ENCODE results near the gene BTNL8.

Gene BTNL8, protein sequence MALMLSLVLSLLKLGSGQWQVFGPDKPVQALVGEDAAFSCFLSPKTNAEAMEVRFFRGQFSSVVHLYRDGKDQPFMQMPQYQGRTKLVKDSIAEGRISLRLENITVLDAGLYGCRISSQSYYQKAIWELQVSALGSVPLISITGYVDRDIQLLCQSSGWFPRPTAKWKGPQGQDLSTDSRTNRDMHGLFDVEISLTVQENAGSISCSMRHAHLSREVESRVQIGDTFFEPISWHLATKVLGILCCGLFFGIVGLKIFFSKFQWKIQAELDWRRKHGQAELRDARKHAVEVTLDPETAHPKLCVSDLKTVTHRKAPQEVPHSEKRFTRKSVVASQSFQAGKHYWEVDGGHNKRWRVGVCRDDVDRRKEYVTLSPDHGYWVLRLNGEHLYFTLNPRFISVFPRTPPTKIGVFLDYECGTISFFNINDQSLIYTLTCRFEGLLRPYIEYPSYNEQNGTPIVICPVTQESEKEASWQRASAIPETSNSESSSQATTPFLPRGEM

DNA sequence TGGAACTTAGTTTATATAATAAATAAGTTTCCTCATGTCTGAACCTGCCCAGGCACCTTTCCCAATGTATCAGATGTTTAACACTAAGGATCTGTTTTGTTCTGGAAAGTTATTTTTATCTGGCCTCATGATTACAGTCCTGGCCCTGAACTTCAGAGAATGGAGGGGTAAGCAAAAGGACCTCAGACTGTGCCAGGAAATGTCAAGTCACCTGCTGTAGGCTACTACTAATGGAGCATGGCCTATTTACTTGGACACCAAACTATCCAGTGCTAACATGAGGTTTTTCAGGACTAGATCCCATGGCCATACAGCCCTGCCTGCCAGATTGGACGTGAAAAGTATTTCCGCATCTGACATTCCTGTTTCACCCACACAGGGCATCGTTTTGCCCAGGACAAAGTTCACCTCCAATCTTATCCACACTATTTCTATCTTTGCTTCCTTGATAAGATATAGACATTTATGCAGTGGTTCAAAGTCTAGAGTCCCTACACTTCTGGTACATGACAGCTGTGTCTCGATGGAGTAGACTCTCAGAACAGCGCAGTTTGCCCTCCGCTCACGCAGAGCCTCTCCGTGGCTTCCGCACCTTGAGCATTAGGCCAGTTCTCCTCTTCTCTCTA lies at the start of gene BTNL8:
TSS of gene BTNL8 (plus strand) at position 539 of the 626 bp plus-strand sequence. CDS start 152 bp downstream, outside the sequence.
- TF ChIP-seq, protein P1, sequence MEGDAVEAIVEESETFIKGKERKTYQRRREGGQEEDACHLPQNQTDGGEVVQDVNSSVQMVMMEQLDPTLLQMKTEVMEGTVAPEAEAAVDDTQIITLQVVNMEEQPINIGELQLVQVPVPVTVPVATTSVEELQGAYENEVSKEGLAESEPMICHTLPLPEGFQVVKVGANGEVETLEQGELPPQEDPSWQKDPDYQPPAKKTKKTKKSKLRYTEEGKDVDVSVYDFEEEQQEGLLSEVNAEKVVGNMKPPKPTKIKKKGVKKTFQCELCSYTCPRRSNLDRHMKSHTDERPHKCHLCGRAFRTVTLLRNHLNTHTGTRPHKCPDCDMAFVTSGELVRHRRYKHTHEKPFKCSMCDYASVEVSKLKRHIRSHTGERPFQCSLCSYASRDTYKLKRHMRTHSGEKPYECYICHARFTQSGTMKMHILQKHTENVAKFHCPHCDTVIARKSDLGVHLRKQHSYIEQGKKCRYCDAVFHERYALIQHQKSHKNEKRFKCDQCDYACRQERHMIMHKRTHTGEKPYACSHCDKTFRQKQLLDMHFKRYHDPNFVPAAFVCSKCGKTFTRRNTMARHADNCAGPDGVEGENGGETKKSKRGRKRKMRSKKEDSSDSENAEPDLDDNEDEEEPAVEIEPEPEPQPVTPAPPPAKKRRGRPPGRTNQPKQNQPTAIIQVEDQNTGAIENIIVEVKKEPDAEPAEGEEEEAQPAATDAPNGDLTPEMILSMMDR (IDR thresholded peaks at IDR 0.05): no peak
- Histone ChIP-seq H3K27ac (no peak within 1 kb of the TSS), H3K4me3 (ENCODE audit: low read depth in 1 of 2, low read length in 1 of 2) (no peak within 1 kb of the TSS), H3K36me3 (no peaks in the 10 kb centered on the region), H3K27me3 (peaks cover 14% of the 10 kb centered on the region), H3K9me3 (no peaks in the 10 kb centered on the region), H3K4me1 (ENCODE audit: control insufficient read depth in 1 of 2, insufficient read depth in 1 of 2, low read depth in 1 of 2, low read length in 1 of 2) (peaks cover 24 to 26% of the 10 kb centered on the region in 2 experiments)

DNA sequence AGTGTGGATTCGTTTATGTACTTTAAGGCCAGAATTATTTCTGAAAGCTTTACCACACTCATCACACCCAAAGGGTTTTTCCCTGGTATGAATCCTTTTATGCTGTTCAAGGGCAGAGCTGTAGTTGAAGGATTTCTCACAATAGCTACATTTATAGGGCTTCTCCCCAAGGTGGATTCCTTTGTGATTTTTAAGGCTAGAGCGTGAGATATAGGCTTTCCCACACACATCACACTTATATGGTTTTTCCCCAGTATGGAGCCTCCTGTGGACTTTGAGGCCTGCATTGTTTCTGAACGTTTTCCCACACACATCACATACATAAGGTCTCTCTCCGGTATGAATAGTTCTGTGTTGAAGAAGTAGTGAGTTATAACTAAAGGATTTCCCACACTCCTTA lies 49.1 kb upstream of the BTNL8 start:
- Histone ChIP-seq H3K27me3 (no peaks in the 10 kb centered on the region), H3K4me1 (ENCODE audit: control insufficient read depth in 1 of 2, insufficient read depth in 1 of 2, low read depth in 1 of 2, low read length in 1 of 2) (no peaks in the 10 kb centered on the region), H3K27ac (no peak overlapping the region), H3K36me3 (peaks cover 19% of the 10 kb centered on the region), H3K4me3 (ENCODE audit: low read depth in 1 of 2, low read length in 1 of 2) (no peak overlapping the region), H3K9me3 (peaks cover 19% of the 10 kb centered on the region)
- TF ChIP-seq, protein P1 (IDR thresholded peaks at IDR 0.05): no peak

DNA sequence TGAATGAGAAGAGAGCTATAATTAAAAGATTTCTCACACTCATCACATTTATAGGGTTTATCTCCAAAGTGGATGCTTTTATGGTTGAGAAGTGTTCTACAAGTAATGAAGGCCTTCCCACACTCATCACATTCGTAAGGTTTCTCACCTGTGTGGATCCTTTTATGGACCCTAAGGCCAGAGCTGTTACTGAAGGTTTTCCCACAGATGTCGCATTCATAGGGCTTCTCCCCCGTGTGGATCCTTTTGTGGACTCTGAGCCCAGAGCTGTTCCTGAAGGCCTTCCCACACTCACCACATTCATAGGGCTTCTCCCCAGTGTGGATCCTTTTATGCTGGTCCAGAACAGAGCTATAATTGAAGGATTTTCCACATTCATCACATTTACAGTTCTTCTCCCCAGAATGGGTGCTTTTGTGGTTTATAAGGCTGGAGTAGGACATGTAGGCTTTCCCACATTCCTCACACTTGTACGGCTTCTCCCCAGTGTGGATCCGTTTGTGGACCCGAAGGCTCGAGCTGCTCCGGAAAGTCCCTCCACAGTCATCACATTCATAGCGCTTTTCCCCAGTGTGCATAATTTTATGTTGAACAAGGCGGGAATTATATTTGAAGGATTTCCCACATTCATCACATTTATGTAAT lies 48.4 kb upstream of the BTNL8 start:
- Histone ChIP-seq H3K9me3 (peaks cover 19% of the 10 kb centered on the region), H3K36me3 (peaks cover 20% of the 10 kb centered on the region), H3K27ac (no peak overlapping the region), H3K4me1 (ENCODE audit: control insufficient read depth in 1 of 2, insufficient read depth in 1 of 2, low read depth in 1 of 2, low read length in 1 of 2) (no peaks in the 10 kb centered on the region), H3K27me3 (no peaks in the 10 kb centered on the region), H3K4me3 (ENCODE audit: low read depth in 1 of 2, low read length in 1 of 2) (no peak overlapping the region)
- TF ChIP-seq, protein P1 (IDR thresholded peaks at IDR 0.05): no peak

DNA sequence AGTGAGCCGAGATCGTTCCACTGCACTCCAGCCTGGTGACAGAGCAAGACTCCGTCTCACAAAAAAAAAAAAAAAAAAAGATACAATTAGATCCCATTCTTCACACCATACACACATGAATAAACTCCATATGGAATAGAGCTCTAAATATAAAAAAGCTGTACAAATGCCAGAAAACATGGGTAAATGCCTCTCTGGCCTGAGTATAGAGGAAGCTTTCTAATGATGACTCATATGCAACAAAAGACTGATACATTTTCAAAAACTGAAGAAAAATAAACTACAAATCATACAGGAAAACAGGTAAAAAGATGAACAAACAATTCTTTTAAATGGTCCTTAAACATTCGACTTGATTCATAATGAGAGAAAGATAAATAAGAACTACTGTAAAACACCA lies 46.5 kb upstream of the BTNL8 start:
- H3K4me1 ChIP-seq (ENCODE audit: control insufficient read depth in 1 of 2, insufficient read depth in 1 of 2, low read depth in 1 of 2, low read length in 1 of 2): no peaks in the 10 kb centered on the region
- peaks cover 19% of the 10 kb centered on the region for H3K9me3 ChIP-seq
- no peaks in the 10 kb centered on the region for H3K27me3 ChIP-seq
- TF ChIP-seq, protein P1 (IDR thresholded peaks at IDR 0.05): no peak
- H3K36me3 ChIP-seq: peaks cover 29% of the 10 kb centered on the region
- H3K4me3 ChIP-seq (ENCODE audit: low read depth in 1 of 2, low read length in 1 of 2): no peak overlapping the region
- no peak overlapping the region for H3K27ac ChIP-seq

DNA sequence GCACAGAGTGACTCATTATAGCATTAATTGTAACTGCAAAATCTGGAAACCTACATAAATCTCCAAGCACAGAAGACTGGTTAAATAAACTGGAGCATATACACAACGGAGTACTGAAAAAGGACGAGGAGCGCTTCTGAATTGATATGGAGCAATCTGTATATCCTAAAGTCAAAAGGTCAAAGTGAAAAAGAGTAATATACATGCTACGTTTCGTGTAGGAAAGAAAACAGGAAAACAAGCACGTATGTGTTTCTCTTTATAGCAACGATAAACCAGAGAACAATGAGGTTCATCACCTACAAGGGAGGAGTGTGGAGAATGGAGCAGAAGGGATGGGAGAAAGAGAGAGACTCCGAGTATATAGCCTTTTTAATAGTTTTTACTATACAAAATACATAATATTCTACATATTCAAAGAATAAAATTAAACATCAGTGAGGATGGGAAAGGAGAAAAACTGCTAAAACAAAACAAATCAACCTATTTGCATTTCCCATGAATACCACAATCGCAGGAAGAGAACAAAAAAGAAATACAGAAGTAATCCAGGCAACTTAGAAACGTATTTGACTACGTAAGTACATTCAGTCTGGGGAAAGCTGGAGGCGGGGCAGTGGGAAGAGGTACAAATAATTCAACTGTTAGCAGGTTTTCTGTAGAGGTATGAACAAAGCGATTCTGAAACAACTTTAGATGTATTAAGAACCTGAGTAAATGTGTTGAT lies 45.7 kb upstream of the BTNL8 start:
- Histone ChIP-seq H3K27ac (no peak overlapping the region), H3K4me3 (ENCODE audit: low read depth in 1 of 2, low read length in 1 of 2) (no peak overlapping the region), H3K4me1 (ENCODE audit: control insufficient read depth in 1 of 2, insufficient read depth in 1 of 2, low read depth in 1 of 2, low read length in 1 of 2) (no peaks in the 10 kb centered on the region), H3K27me3 (no peaks in the 10 kb centered on the region), H3K36me3 (peaks cover 29% of the 10 kb centered on the region), H3K9me3 (peaks cover 19% of the 10 kb centered on the region)
- TF ChIP-seq, protein P1 (IDR thresholded peaks at IDR 0.05): no peak
